Superior temporal gyrus (tissue), 1 donor: ENCODE measurements around the gene NR1H4.
A peak's percentile ranks its signal among the peaks of the same experiment; 100 is the strongest.
"Not testable (repeated sequence)": the region's sequence is repeated elsewhere in the genome, so short reads cannot be mapped to it uniquely, and the experiment has no call there.

ENCODE experiments used
- DNase-seq: peaks from one replicate; pipeline ENCODE4 v3.0.0-alpha.2; 2016; ENCODE audit errors: extremely low spot score

NR1H4 gene

GRCh38 chr12:100512692-100513091, 39.0 kb downstream of the NR1H4 start:
- no peak for DNase-seq

DNA sequence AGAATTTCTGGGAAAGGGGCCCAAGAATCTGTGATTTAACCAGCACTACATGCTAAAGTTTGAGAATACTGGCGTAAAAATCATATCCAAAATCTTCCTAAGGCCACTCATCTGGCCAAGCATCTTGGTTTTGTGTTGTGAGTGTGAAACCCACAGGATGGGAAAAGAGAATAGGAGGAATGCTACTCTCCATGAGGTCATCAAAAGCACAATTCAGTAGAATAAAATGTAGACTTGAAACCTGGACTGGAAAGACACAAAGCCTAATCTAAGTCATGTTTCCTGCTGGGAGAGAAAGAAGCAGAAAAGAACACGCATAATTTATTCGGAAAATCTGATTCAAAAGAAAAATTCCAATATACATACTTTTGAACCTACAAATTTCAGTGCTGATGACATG, 42.3 kb downstream of the NR1H4 start:
- no peak for DNase-seq

- DNase-seq, result no peak
Observed at GRCh38 chr12:100518376-100518775, 44.7 kb downstream of the NR1H4 start.

GRCh38 chr12:100520048-100520769, 46.5 kb downstream of the NR1H4 start:
- no peak for DNase-seq

- no peak for DNase-seq
Observed at GRCh38 chr12:100521958-100522357, 48.3 kb downstream of the NR1H4 start.

- DNase-seq, result no peak
Observed at GRCh38 chr12:100528034-100528433, 54.4 kb downstream of the NR1H4 start.

DNA sequence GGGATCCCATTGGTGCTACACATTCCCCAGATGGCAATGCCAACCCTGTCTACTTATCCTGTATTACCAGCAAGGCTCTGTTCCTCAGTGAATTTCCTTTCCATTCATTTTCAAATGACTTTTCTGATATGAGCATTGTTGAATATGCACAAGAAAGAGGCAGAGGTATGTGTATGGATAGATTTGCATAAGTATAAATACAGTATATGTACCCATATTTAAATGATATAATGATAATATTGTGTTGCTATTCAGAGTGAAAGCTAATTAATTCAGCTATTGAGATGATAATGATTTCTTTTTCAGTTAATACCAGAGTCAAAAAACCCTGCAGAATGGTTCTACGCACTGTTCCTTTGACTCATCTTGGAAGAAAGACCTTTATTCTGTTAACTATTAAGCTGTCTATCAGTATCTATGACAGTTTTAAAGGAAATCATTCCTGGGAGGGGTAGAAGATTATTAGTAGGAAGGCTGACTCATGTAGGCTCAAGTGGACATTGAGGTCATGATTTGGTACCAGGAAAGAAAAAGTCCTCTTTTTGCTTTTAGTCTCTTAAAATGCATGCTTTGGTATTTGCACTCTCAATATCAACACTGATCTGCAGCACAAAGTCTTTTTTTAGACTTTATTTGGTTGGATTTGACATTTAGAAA, 54.9 kb downstream of the NR1H4 start:
- DNase-seq, result no peak

DNA sequence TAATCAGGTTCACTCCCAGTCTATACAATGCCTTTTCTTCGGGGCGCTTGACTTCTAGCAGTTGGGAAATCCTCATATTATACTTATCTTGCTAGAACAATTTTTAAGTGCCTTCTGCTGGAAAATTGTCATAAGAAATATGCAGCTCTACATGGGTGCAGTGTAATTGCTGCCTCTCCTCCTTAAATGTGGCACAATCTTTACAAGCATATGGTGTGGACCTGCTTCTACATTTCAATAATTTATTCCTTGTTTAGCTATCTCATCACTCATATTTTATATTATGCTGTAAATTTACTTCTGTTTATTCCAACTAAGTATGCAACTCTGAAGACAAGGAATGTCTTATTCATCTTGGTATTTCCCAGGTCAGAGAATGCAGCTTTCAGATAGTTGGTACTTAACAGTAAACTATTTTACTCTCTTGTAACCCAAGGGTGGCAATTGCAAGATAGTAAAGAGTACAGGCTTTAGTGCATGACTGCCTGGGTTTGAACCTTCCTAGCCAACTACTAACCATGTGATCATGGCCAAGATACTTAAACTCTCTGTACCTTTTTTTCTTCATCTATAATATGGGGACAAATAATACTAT, 56.2 kb downstream of the NR1H4 start:
- no peak for DNase-seq

DNA sequence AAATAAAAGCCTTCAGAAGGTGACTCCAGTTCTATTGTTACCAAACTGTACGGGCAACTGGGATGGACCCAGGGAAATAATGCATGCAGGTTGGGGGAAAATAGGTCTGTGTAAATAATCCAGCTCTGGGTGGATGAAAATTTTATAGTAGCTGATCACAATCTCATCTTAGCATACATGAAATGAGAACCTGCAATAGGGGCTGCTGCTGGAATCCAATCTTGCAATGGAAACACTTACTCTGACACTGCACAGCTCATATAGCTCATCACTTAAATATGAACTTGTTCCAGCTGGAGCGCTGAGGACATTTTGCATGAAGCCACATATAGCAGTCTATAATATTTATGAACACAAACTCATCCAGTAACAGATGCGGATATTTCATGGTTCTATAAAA, 59.7 kb downstream of the NR1H4 start:
- no peak for DNase-seq

- DNase-seq, result no peak
Observed at GRCh38 chr12:100534625-100535227, 61.1 kb downstream of the NR1H4 start.

DNA sequence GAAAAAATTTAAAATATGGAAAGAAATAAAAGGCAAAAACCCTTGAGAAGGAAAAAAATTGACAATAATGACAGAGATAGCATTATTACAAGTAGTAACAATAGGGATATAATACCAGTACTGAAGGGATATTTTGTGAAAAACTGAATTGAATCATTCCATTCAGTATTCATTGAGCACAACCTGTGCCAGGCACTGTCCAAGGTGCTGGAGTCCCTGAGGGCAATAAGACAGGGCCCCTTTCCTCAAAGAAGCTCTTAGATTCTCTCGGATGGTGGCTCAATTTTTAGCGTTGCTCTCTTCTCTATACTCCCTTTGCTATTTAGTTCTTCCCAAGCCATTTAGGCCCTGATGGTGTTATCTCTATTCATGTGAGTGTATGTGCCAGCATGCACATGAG, 65.5 kb downstream of the NR1H4 start:
- no peak for DNase-seq

GRCh38 chr12:100544165-100544564, 70.5 kb downstream of the NR1H4 start:
- no peak for DNase-seq

GRCh38 chr12:100545092-100545491, 71.4 kb downstream of the NR1H4 start:
- DNase-seq, result no peak

DNA sequence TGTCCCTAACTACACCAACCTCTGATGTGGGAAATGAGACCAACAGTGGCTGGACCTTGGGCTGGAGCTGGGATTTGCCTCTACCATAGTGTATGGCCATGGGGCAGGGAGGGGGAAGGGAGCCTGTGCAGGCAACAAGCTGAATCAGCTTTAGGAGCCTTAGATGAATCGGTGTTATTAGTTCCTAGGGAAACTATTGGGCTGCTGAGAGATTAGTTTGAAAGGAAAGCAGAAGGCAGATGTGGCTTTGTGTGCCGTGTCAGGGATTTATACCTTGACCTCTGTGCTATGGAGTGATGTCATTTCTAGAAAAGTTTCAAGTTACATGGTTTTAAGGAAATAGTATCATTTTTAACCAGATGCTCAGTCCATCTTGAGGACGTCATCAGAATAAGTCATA, 80.3 kb downstream of the NR1H4 start:
- no peak for DNase-seq

GRCh38 chr12:100554608-100555077, 81.0 kb downstream of the NR1H4 start:
- DNase-seq, result peak; percentile 89

DNA sequence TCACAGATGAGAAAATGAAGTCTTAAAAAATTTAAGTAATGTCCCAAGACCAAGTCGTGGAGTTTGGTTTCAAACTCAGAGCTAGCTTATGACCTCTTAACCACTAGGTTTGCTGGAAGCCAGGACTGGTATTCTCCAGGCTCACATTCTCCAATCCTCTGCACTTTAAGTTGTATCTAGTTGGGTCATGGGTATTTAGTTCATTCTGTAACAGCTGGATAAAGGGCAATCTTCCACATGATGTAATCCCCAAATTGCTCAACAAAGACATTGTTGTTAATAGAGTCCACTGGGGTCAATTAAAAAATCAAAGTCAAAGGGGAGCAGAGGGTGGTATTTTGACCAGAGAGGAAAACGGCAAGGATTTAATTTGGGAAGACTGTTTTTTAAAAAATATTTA, 82.1 kb downstream of the NR1H4 start:
- DNase-seq, result no peak

- no peak for DNase-seq
Observed at GRCh38 chr12:100557357-100557756, 83.7 kb downstream of the NR1H4 start.

GRCh38 chr12:100559261-100559660, 85.6 kb downstream of the NR1H4 start:
- DNase-seq, result not testable (repeated sequence)

DNA sequence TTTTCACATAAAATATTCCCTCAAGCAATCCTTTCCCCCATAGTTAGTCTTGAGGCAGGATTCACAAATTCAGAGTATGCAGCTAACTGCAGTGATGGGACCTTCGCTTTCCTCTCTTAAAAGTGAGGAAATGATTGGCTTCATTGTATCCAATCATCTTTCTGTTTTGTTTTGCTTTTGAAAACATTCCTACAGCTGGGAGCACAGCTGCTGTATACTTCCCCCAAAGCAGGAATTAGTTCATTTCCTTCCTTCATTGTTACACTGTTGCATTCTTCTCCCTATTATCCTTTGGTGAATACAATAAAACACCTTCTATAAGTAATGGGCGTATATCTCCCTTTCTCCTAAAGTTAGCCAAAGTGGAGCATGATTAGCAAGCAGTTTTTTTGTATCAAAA, 90.4 kb downstream of the NR1H4 start:
- DNase-seq, result no peak

- no peak for DNase-seq
Observed at GRCh38 chr12:100564905-100565467, 91.3 kb downstream of the NR1H4 start.

- DNase-seq, result no peak
Observed at GRCh38 chr12:100565987-100566545, 92.4 kb downstream of the NR1H4 start.
